Measurements from ENCODE around the gene TMPRSS9.

The TMPRSS9 gene

DNA sequence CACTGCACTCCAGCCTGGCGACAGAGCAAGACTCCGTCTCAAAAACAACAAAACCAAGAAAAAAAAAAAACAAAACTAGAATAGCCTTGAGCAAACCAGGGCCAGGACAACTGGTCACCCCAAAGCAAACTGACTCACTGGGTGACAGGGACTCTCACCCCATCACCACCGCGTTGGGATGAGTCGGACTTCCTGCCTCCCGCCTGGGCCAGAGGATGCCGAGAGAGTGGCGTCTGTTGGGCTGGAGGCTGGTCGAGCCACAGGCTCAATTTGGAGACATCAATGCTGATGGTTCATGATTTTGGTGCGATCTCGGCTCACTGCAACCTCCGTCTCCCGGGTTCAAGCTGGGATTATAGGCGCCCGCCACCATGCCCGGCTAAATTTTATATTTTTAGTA, 11.6 kb downstream of the TMPRSS9 start:
- FAIRE-seq, result no peak
- TF ChIP-seq POU2F2 (IDR thresholded peaks at IDR 0.05; ENCODE audit: low read depth, low read length), result no peak
- TF ChIP-seq TAF1 (IDR thresholded peaks at IDR 0.05; ENCODE audit: low read depth, low read length), result no peak
- TF ChIP-seq POLR2AphosphoS5 (IDR thresholded peaks at IDR 0.05; ENCODE audit: low read depth, low read length), result no peak
- no peak for TF ChIP-seq SPI1 (IDR thresholded peaks at IDR 0.05; ENCODE audit: low read depth, low read length)
- no peak for TF ChIP-seq PAX5 (IDR thresholded peaks at IDR 0.05; ENCODE audit: insufficient read depth, low read length, severe bottlenecking)
- no peak for TF ChIP-seq POLR2A (IDR thresholded peaks at IDR 0.05; ENCODE audit: low read depth, low read length)
- DNase-seq (ENCODE audit: insufficient read length, low spot score), result no peak

DNA sequence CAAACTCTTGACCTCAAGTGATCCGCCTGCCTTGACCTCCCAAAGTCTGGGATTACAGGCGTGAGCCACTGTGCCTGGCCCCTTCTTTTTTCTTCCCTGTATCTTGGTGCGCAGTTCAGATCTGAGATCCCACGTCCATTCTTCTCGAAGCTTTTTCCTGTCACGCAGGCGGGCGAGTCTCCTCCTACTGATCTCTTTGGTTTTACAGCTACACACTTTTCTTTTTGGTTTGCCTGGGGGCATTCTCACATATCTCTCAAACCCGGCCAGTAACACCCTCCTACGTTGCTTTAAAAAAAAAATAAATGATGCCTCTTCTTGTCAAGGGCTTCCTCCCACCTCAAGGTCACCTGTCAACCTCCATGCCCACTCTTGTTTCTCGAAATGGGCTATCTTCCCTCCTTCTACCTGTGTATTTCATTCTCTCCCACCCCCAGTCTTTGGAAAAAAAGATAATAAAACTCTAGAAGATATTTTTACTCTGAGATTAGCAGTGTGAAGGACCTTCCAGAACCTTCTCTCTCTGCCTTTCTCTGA, 12.1 kb downstream of the TMPRSS9 start:
- no peak for TF ChIP-seq POLR2AphosphoS5 (IDR thresholded peaks at IDR 0.05; ENCODE audit: low read depth, low read length)
- no peak for TF ChIP-seq SPI1 (IDR thresholded peaks at IDR 0.05; ENCODE audit: low read depth, low read length)
- TF ChIP-seq POLR2A (IDR thresholded peaks at IDR 0.05; ENCODE audit: low read depth, low read length), result no peak
- no peak for TF ChIP-seq PAX5 (IDR thresholded peaks at IDR 0.05; ENCODE audit: insufficient read depth, low read length, severe bottlenecking)
- no peak for TF ChIP-seq POU2F2 (IDR thresholded peaks at IDR 0.05; ENCODE audit: low read depth, low read length)
- no peak for TF ChIP-seq TAF1 (IDR thresholded peaks at IDR 0.05; ENCODE audit: low read depth, low read length)
- DNase-seq (ENCODE audit: insufficient read length, low spot score) (no peak), FAIRE-seq (no peak)

DNA sequence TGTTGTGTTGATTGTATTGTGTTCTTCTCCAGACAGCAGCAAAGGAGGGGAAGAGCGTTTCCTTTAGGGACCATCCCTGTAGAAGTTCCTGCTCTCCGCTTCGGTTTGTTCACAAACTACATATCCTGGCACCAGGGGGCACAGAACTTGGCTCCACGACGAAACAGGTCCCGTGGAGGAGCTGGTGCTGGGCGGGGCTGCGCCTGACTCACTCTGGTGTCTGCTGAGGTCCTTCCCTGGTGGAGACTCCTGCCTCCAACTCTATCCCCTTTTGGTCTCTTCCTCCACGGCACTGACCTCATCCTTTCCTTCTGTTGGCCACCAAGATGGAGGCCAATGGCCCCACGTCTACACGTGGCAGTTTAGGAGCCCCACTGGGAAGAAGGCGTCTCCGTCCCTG, 14.7 kb downstream of the TMPRSS9 start:
- no peak for FAIRE-seq
- TF ChIP-seq TAF1 (IDR thresholded peaks at IDR 0.05; ENCODE audit: low read depth, low read length) (no peak), POLR2A (IDR thresholded peaks at IDR 0.05; ENCODE audit: low read depth, low read length) (no peak), POU2F2 (IDR thresholded peaks at IDR 0.05; ENCODE audit: low read depth, low read length) (no peak), PAX5 (IDR thresholded peaks at IDR 0.05; ENCODE audit: insufficient read depth, low read length, severe bottlenecking) (no peak), POLR2AphosphoS5 (IDR thresholded peaks at IDR 0.05; ENCODE audit: low read depth, low read length) (no peak), SPI1 (IDR thresholded peaks at IDR 0.05; ENCODE audit: low read depth, low read length) (no peak)
- DNase-seq (ENCODE audit: insufficient read length, low spot score), result no peak

DNA sequence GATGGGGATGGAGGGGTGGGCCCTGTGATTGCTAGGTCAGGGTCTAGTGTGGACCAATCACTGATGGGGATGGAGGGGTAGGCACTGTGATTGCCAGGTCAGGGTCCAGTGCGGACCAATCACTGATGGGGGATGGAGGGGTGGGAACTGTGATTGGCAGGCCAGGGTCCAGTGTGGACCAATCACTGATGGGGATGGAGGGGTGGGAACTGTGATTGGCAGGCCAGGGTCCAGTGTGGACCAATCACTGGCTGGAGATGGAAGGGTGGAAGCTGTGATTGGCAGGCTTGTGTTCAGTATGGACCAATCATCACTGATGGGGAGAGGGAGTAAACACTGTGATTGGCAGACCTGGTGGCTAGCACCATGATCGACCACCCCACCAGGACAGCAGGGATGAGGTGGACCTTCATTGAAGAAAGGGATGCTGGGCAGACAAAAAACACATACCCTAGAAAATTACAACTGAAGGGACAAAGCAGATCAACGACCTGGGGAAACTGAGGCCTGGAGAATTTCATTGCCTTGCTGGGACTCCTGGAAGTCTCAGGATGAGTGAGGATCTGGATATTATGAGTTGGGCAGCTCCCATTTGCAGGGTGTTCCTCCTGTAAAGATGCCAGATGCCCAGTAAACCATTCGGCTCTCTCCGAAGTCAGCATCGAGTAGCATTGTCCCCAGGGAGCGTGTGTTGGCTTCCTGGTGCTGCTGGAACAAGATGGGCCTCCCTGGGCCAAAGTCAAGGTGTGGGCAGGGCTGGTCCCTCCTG, 15.5 kb downstream of the TMPRSS9 start:
- FAIRE-seq, result peak; percentile 61
- no peak for DNase-seq (ENCODE audit: insufficient read length, low spot score)
- TF ChIP-seq PAX5 (IDR thresholded peaks at IDR 0.05; ENCODE audit: insufficient read depth, low read length, severe bottlenecking), result no peak
- TF ChIP-seq POLR2AphosphoS5 (IDR thresholded peaks at IDR 0.05; ENCODE audit: low read depth, low read length), result no peak
- TF ChIP-seq SPI1 (IDR thresholded peaks at IDR 0.05; ENCODE audit: low read depth, low read length), result no peak
- TF ChIP-seq POLR2A (IDR thresholded peaks at IDR 0.05; ENCODE audit: low read depth, low read length), result no peak
- TF ChIP-seq POU2F2 (IDR thresholded peaks at IDR 0.05; ENCODE audit: low read depth, low read length), result no peak
- no peak for TF ChIP-seq TAF1 (IDR thresholded peaks at IDR 0.05; ENCODE audit: low read depth, low read length)

DNA sequence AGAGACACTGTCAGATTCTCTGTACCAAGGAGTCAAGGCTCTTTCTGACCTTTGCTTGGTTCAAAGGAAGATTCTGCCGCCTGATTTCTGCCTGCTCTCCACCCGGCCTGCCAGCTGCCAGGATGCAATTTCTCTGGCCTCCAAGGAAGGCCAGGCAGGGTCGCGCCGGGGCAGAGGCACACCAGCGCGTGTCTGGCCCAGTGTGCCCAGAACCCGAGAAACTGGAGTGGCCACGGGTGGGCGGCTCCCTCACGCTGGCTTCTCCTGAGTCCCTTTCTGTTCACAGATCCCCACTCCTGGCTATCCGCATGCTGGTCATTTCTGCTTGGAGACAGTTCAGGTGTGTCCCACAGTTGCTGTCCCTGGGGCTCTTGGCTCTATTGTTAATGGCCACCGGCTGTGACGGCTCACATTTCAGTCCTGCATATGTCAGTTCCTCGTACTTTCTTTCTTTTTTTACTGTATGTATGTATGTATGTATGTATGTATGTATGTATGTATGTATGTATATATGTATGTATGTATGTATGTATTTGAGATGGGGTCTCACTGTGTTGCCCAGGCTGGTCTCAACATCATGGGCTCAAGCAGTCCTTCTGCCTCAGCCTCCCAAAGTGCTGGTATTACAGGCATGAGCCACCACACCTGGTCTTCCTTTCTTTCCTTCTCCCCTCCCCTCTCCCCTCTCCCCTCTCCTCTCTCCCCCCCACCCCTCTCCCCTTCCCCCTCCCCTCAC, 16.9 kb downstream of the TMPRSS9 start:
- no peak for DNase-seq (ENCODE audit: insufficient read length, low spot score)
- FAIRE-seq, result no peak
- TF ChIP-seq POLR2A (IDR thresholded peaks at IDR 0.05; ENCODE audit: low read depth, low read length), result no peak

DNA sequence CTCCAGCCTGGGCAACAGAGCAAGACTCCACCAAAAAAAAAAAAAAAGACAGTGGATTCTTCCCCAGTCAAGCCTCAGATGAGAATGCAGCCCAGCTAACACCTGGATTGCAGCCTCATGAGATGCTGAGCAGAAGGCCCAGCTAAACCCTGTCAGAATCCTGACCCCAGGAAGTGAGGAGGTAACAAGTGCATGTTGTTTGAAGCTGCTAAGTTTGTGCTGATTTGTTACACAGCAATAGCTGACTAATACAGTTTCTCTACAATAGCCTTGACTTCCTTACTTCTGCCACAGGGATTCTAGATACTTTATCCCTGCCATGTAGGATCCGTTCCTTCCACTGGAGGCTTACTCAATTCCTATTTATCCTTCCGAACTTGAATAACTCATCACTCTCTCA, 20.5 kb downstream of the TMPRSS9 start:
- no peak for FAIRE-seq
- TF ChIP-seq TAF1 (IDR thresholded peaks at IDR 0.05; ENCODE audit: low read depth, low read length) (no peak), POLR2A (IDR thresholded peaks at IDR 0.05; ENCODE audit: low read depth, low read length) (no peak), SPI1 (IDR thresholded peaks at IDR 0.05; ENCODE audit: low read depth, low read length) (no peak), PAX5 (IDR thresholded peaks at IDR 0.05; ENCODE audit: insufficient read depth, low read length, severe bottlenecking) (no peak), POU2F2 (IDR thresholded peaks at IDR 0.05; ENCODE audit: low read depth, low read length) (no peak)
- no peak for DNase-seq (ENCODE audit: insufficient read length, low spot score)

DNA sequence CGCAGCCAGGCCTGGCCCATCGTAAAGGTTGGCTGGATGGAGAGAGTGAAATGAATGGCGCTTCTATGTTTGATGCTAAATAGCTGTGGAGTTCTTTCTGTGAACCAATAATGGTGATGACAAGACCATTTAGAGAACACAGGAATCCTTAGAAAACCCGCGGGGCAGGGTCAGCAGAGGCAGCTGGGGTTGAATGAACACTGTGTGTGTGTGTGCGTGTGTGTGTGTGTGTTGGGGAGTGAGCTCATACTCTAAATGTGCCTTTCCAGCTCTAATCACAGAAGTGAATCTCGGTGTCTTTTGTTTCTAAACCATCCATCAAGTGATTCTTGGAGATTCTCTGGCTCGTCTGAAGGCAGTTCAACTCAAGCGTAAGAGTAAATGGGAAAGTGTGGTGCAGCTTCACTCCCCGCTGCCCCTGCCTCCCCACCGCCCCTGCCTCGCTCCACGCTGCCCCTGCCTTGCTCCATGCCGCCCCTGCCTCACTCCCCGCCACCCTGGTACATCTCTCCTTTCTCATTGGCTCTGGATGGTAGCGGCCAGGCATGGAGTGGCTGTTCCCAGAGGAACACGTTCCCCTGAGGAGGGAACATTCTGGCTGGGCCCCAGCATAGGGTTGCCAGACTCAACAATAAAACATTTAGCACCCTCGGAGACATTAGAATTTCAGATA, 21.2 kb downstream of the TMPRSS9 start:
- FAIRE-seq, result no peak

DNA sequence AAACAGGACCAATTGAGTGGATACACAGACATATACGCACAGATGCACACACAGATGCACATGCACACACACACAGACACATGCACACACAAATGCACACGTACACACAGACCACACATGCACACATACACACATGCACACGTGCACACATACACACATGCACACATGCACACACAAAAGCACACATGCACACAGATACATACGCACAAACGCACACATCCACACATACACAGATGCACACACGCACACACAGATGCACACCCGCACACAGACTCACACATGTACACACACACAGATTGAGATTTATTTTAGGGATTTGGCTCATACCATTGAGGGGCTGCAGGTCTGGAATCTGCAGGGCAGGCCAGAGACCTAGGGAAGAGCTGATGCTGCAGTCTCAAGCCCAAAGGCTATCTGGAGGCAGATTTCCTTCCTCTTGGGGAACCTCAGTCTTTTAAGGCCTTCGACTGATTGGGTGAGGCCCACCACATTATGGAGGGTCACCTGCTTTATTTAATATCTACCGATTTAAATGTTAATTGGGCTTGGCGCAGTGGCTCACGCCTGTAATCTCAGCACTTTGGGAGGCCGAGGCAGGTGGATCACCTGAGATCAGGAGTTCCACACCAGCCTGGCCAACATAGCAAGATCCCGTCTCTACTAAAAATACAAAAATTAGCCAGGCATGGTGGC, 22.6 kb downstream of the TMPRSS9 start:
- no peak for DNase-seq (ENCODE audit: insufficient read length, low spot score)
- peak; percentile 69 for FAIRE-seq
- TF ChIP-seq POLR2AphosphoS5 (IDR thresholded peaks at IDR 0.05; ENCODE audit: low read depth, low read length) (no peak), SPI1 (IDR thresholded peaks at IDR 0.05; ENCODE audit: low read depth, low read length) (no peak), POU2F2 (IDR thresholded peaks at IDR 0.05; ENCODE audit: low read depth, low read length) (no peak), PAX5 (IDR thresholded peaks at IDR 0.05; ENCODE audit: insufficient read depth, low read length, severe bottlenecking) (no peak), TAF1 (IDR thresholded peaks at IDR 0.05; ENCODE audit: low read depth, low read length) (no peak), POLR2A (IDR thresholded peaks at IDR 0.05; ENCODE audit: low read depth, low read length) (no peak)

More for the DNA sequence above, 21.2 kb downstream of the TMPRSS9 start:
- no peak for TF ChIP-seq POLR2AphosphoS5 (IDR thresholded peaks at IDR 0.05; ENCODE audit: low read depth, low read length)
- TF ChIP-seq PAX5 (IDR thresholded peaks at IDR 0.05; ENCODE audit: insufficient read depth, low read length, severe bottlenecking), result no peak
- TF ChIP-seq POLR2A (IDR thresholded peaks at IDR 0.05; ENCODE audit: low read depth, low read length), result no peak
- no peak for TF ChIP-seq SPI1 (IDR thresholded peaks at IDR 0.05; ENCODE audit: low read depth, low read length)
- TF ChIP-seq POU2F2 (IDR thresholded peaks at IDR 0.05; ENCODE audit: low read depth, low read length), result no peak
- TF ChIP-seq TAF1 (IDR thresholded peaks at IDR 0.05; ENCODE audit: low read depth, low read length), result no peak
- no peak for DNase-seq (ENCODE audit: insufficient read length, low spot score)

Measured in GM12891 (cell line).